ENCODE measurements around the gene PARL. TPM values are rescaled to one million over a fixed set of nuclear protein-coding genes. Genes with fewer than 3 reads are reported as not detected.
A peak's percentile ranks its signal among the peaks of the same experiment; 100 is the strongest.

PARL gene
- total RNA-seq, 4 donors from 2014 or later = 30.5 to 49.5 (median 41.3) TPM

GRCh38 chr3:183829466-183829865 lies 55.2 kb downstream of the PARL start:
- no peak for DNase-seq
- intact Hi-C loops (cut with DNase I; ENCODE audit: low total_unique reads) (no loop called here), in situ Hi-C loops (cut with MboI; ENCODE audit: low sequenced_read_pairs in 4 of 4) (no loop called here)
- H3K4me1 ChIP-seq = peaks cover 16 to 17% of the 10 kb centered on the region in 2 donors
- no peaks in the 10 kb centered on the region for H3K9me3 ChIP-seq
- H3K36me3 ChIP-seq = peaks cover 0 to 31% of the 10 kb centered on the region in 2 donors
- TF ChIP-seq, protein P1, sequence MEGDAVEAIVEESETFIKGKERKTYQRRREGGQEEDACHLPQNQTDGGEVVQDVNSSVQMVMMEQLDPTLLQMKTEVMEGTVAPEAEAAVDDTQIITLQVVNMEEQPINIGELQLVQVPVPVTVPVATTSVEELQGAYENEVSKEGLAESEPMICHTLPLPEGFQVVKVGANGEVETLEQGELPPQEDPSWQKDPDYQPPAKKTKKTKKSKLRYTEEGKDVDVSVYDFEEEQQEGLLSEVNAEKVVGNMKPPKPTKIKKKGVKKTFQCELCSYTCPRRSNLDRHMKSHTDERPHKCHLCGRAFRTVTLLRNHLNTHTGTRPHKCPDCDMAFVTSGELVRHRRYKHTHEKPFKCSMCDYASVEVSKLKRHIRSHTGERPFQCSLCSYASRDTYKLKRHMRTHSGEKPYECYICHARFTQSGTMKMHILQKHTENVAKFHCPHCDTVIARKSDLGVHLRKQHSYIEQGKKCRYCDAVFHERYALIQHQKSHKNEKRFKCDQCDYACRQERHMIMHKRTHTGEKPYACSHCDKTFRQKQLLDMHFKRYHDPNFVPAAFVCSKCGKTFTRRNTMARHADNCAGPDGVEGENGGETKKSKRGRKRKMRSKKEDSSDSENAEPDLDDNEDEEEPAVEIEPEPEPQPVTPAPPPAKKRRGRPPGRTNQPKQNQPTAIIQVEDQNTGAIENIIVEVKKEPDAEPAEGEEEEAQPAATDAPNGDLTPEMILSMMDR (IDR thresholded peaks at IDR 0.05 in 4 of 5, conservative IDR thresholded peaks at IDR 0.05 in 1 of 5) = no peak
- no peak for TF ChIP-seq POLR2A (IDR thresholded peaks at IDR 0.05)
- H3K27ac ChIP-seq = no peak overlapping the region
- H3K27me3 ChIP-seq = no peaks in the 10 kb centered on the region
- ATAC-seq = no peak
- no peak overlapping the region for H3K4me3 ChIP-seq

DNA sequence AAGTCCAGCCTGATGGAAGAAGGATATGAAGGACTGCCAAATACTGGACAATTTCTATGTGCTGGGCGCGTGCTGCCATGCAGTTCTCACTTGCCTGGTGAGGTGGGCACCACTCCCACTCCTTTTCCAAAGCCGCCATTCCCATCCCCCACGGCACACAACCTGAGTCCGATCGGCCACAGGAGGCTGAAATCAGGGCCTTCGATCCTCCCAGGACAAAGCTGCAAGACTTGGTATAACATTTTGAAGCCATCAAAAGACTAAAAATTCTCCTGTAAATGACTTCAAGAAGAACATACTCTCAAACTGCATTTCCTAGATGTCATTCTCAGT lies 56.2 kb downstream of the PARL start:
- Histone ChIP-seq H3K4me3 (no peak overlapping the region), H3K27me3 (no peaks in the 10 kb centered on the region), H3K4me1 (peaks cover 23 to 26% of the 10 kb centered on the region in 2 donors), H3K36me3 (peaks cover 0 to 31% of the 10 kb centered on the region in 2 donors), H3K9me3 (no peaks in the 10 kb centered on the region), H3K27ac (no peak overlapping the region)
- in situ Hi-C loops (cut with MboI; ENCODE audit: low sequenced_read_pairs in 4 of 4) (no loop called here), intact Hi-C loops (cut with DNase I; ENCODE audit: low total_unique reads) (no loop called here)
- no peak for ATAC-seq
- TF ChIP-seq, protein P1 (IDR thresholded peaks at IDR 0.05 in 4 of 5, conservative IDR thresholded peaks at IDR 0.05 in 1 of 5) = no peak
- no peak for TF ChIP-seq POLR2A (IDR thresholded peaks at IDR 0.05)
- DNase-seq = no peak

GRCh38 chr3:183827809-183828537 lies 56.7 kb downstream of the PARL start:
- H3K36me3 ChIP-seq = peaks cover 0 to 27% of the 10 kb centered on the region in 2 donors
- H3K4me1 ChIP-seq = peaks cover 23 to 29% of the 10 kb centered on the region in 2 donors
- H3K27me3 ChIP-seq = no peaks in the 10 kb centered on the region
- TF ChIP-seq POLR2A (IDR thresholded peaks at IDR 0.05) = no peak
- TF ChIP-seq, protein P1 (IDR thresholded peaks at IDR 0.05 in 4 of 5, conservative IDR thresholded peaks at IDR 0.05 in 1 of 5) = no peak
- H3K4me3 ChIP-seq = no peak overlapping the region
- in situ Hi-C loops (cut with MboI; ENCODE audit: low sequenced_read_pairs in 4 of 4) = no loop called here
- H3K27ac ChIP-seq = no peak overlapping the region
- DNase-seq (no peak), ATAC-seq (no peak)
- no peaks in the 10 kb centered on the region for H3K9me3 ChIP-seq
- intact Hi-C loops (cut with DNase I; ENCODE audit: low total_unique reads) = no loop called here

DNA sequence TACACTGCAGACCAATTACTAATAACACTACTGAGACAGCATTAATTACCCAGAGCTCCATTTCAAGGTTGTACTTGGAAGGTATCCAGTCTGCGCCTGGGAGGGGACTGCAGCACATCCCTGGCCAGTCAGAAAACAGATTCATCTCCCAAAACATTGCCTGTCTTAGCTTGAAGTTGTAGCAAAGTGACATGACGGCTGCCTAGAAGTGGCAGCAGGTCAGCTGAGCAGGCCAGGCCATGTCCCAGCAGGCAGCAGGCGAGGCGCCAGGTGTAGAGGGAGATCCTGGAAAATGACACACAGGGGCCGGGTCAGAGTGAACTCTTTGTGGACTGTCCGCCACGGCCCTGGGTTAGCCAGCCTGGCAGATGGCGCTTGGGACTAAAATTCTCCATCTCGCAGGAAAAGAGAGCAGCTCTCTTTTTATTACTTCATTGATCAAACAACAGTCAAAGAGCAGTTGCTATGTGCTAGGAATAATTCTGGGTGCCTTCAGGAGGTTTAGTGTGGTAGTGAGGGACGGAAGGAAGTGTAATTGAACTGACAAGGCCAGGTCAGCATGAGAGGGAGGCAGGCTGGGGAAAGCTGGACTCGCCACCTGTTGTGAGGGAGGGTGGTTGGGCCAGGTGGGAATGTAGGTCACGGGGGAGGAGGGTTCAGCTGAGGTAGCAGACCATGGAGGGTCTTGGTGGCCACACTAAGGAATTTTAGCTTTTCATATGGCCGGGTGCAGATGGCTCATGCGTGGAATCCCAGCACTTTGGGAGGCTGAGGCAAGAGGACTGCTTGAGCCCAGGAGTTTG lies 58.0 kb downstream of the PARL start:
- intact Hi-C loops (cut with DNase I; ENCODE audit: low total_unique reads) (loop anchor here (1.0 kb wide), 1 partner anchor 58 kb away; the partner anchor contains the start of gene PARL), in situ Hi-C loops (cut with MboI; ENCODE audit: low sequenced_read_pairs in 4 of 4) (no loop called here)
- TF ChIP-seq, protein P1 (IDR thresholded peaks at IDR 0.05 in 4 of 5, conservative IDR thresholded peaks at IDR 0.05 in 1 of 5) = no peak
- no peak for TF ChIP-seq POLR2A (IDR thresholded peaks at IDR 0.05)

More for the DNA sequence above, 58.0 kb downstream of the PARL start:
- Histone ChIP-seq H3K27ac (peak overlapping the region; percentile 60 to 75 (median 72)), H3K9me3 (no peaks in the 10 kb centered on the region), H3K4me1 (peaks cover 23 to 29% of the 10 kb centered on the region in 2 donors), H3K27me3 (no peaks in the 10 kb centered on the region), H3K4me3 (no peak overlapping the region), H3K36me3 (peaks cover 0 to 14% of the 10 kb centered on the region in 2 donors)
- DNase-seq (peak; percentile 22 to 71), ATAC-seq (peak; percentile 28 to 62)
